GM20431 (cell line): ENCODE measurements around the gene PARS2.

Experiments
- in situ Hi-C: fragments of 300-500 bp; cut with MseI, MboI; formaldehyde crosslinking; loops from one replicate; pipeline ENCODE4 v1.15.0; 2020; ENCODE audit warnings: low sequenced_read_pairs; ENCODE audit not compliant: unreplicated experiment

The PARS2 gene

GRCh38 chr1:54800899-54801759 is 36.8 kb upstream of the PARS2 start, which contains the start of gene TTC22:
TTC22 (minus strand) TSS chr1:54801323; CDS start chr1:54801163, 160 bp downstream.
- in situ Hi-C loops: no loop called here

DNA sequence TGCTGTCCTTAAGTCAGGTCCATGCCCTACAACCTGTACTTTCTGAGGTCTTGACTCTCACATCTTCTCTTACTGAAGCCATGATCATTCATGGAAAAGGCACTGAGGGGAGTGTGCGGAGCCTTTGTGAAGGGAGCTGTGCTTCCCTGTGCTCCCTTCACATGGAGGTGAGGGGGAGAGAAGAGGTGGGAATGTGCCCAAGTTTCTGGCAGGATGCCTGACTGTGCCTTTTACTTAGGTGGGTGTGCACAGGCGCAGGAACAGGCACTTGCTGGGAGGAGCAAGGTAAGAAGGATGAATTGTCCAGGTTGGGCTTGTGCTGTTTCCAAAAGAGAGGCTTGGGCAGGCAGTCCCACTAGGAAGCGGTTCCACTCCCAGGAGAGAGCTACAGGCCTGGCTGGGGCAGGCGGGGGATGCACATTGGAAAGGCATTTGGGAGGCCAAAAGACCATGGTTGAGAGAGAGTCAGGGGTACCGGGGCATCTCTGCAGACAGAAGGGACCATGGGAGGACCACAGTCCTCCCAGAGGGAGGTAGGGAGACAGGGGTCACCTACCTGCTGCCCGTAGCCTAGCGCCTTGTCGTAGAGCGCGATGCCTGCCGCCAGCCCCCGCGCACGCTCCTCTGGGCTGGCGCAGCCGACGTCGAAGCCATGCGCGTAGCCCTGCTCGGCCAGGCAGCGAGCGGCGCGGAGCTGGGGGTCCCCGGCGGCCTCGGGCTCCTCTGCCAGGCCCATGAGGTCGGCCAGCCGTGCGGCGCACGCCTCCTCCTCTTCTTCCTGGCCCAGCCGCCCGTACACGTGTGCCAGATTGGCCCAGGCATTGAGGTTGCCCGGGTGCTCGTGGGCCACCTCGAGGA is 35.9 kb upstream of the PARS2 start:
- in situ Hi-C loops: no loop called here

GRCh38 chr1:54798769-54799641 is 34.7 kb upstream of the PARS2 start:
- in situ Hi-C loops: no loop called here

- in situ Hi-C loops: no loop called here
Observed at GRCh38 chr1:54798206-54798605, 33.9 kb upstream of the PARS2 start.

GRCh38 chr1:54796902-54797301 is 32.6 kb upstream of the PARS2 start:
- in situ Hi-C loops: no loop called here

- in situ Hi-C loops: no loop called here
Observed at GRCh38 chr1:54795841-54796468, 31.6 kb upstream of the PARS2 start.

DNA sequence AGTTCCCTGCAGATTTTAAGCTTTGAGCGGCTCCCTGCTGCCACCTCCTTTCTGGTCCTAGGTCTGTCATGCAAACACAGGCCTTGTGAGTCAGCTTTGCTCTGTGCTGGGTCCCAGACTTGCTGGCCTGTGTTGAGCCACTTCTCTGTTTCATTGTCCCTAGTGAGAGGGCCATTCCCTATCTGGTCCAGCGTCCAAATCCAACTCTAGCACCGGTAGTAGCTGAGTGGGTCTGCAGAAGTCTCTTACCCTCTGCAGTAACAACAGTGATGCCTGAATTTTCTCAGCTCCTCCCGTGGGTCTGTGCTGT is 31.0 kb upstream of the PARS2 start:
- in situ Hi-C loops: no loop called here

DNA sequence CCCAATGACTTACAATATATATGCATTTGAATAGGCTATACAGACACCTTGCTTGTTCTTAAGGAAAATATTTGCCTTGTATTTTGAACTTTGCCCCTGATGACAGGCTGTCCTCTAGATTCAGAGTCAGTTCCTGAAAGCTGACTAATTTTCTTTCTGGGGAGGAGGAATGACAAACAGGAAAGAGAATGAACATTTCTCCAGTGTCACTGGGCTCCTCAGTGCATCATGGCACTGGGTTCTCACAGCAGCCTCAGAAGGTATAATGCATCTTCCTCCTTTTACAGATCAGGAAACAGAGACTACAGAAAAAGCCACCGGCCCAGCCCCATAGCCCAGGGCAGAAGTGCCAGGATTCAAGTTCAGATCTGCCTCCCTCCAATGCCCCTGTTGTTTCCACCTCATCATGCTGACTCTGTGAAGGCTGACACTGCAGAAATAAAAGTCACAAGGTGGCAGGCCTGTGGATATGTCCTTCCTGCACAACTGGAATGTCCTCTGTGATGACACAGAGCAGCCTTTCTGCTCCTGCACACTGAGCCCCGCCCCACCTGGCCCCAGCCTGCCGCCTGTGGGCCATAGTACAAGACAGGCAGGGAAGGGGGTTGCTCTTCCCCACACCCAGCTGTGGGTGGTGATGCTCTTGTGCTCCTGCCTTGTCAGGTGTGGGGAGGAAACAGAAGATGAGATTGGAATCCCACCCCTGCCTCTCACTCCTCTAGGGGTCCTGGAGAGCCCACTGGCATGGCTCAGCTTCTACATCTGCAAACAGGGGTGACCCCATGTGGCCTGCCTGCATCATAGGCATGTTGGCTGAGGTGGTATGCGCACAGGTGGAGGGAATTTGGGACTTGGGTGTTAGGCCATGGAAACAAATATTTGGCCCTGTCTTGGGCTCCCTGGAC is 30.4 kb upstream of the PARS2 start:
- in situ Hi-C loops: no loop called here

GRCh38 chr1:54792686-54793282 is 28.5 kb upstream of the PARS2 start:
- in situ Hi-C loops: no loop called here

DNA sequence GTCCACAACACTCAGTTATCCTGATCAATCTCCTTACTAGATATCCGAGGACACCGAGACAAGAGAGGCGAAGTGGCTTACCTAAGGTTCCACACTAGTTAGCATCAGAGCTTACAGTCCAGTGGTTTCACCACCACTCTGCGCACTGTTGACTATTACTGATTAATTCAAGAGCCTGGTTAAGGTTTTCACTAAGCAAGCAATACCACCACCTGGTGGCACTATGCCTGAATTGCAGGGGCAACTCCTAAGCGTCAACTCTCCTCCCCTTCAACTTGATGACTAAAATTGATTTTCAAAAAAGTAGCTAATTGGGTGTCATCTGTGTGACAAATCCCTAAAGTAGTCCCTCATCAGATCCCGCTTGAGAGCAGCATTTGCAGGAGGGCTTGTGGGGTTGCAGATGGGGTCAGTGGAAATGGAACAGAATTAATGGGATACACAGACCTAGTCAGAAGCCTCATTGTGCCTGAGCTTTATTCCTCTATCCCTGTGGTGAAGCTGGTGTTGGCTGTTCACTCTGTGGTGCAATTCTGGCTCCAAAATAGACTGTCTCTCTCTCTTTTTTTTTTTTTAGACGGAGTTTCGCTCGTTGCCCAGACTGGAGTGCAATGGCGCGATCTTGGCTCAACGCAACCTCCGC is 27.7 kb upstream of the PARS2 start:
- in situ Hi-C loops: no loop called here

DNA sequence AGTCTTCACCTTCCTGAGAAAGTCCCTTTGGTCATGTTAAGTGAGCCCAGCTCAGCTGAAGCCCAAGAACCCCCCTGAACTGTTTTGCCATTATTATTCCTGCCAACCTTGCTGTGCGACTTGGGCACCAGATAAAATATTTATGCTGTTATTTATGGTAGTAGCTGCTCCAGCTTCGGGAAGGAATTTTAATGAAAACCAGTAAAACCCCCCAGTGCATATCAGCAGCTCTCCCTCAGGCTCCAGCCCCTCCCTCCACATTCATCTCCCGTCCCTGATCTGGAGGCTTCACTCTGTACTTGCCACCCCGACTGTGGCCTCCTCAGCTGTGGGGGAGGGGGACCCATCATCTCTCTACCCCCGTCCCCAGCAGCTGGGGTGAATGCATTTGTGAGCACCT is 24.1 kb upstream of the PARS2 start:
- in situ Hi-C loops: no loop called here

- in situ Hi-C loops: no loop called here
Observed at GRCh38 chr1:54787604-54788003, 23.3 kb upstream of the PARS2 start.

GRCh38 chr1:54786778-54787177 is 22.5 kb upstream of the PARS2 start:
- in situ Hi-C loops: no loop called here

DNA sequence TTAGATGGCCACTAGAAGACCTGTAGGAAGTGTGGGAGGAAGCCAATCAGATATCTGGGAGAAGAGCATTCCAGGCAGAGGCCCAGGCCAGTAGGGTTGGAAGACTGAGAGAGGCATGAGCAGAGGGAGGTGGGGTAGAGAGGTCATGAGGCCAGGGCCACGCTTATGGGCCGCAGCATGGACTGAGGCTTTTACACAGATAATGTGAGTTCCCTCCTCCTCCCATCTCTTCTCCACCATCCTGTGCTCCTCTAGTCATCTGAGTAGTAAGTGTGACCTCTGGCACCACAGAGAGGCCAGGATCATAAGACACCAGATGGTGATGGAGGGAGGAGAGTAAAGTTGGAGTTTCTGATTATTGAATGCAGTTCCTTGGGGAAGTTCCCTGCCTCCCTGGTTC is 19.7 kb upstream of the PARS2 start:
- in situ Hi-C loops: no loop called here

- in situ Hi-C loops: no loop called here
Observed at GRCh38 chr1:54782588-54782987, 18.3 kb upstream of the PARS2 start.

- in situ Hi-C loops: no loop called here
Observed at GRCh38 chr1:54782156-54782555, 17.8 kb upstream of the PARS2 start.

GRCh38 chr1:54781023-54781723 is 16.9 kb upstream of the PARS2 start:
- in situ Hi-C loops: no loop called here
